HEK293 (cell line): ENCODE results near the gene CR1.

ENCODE experiments used
- CTCF ChIA-PET: fragments of 350-600 bp; formaldehyde crosslinking; extraction: SDS; loops from one replicate; lab custom pipeline; 2021; ENCODE audit warnings: antibody characterized with exemption; lab: Yijun Ruan, JAX
- POLR2A ChIA-PET: fragments of 300-600 bp; formaldehyde crosslinking; extraction: SDS; loops from one replicate; lab custom pipeline; 2020; ENCODE audit warnings: antibody characterized with exemption, inconsistent platforms; lab: Yijun Ruan, JAX
- H3K27ac ChIP-seq: fragments of 200-500 bp; sonication (Bioruptor generic); 2 replicates; pipeline ENCODE4 v1.5.1; 2014; ENCODE audit warnings: low read depth, low read length, control low read depth, inconsistent platforms; ENCODE audit errors: extremely low read depth
- H3K36me3 ChIP-seq, 2 experiments: fragments of 200-500 bp in 1 of 2; sonication (Bioruptor generic) in 1 of 2; 1 replicate in 1 of 2; 2 replicates in 1 of 2; pipeline ENCODE4 v1.5.1; 2014 to 2017; ENCODE audit warnings: inconsistent platforms in 2 of 2, low read length in 2 of 2; ENCODE audit not compliant: control insufficient read depth in 2 of 2, insufficient read depth in 1 of 2
- H3K4me1 ChIP-seq: fragments of 200-500 bp; sonication (Bioruptor generic); 2 replicates; pipeline ENCODE4 v1.5.1; 2014; ENCODE audit warnings: mild to moderate bottlenecking, low read length, inconsistent platforms; ENCODE audit not compliant: control insufficient read depth, insufficient read depth
- H3K4me3 ChIP-seq: 2 replicates; pipeline ENCODE4 v1.5.1; 2011; ENCODE audit warnings: low read depth, mild to moderate bottlenecking, control low read depth, low read length, moderate library complexity
- H3K9me3 ChIP-seq: fragments of 200-500 bp; sonication (Bioruptor generic); 2 replicates; pipeline ENCODE4 v1.5.1; 2014; ENCODE audit warnings: low read depth, low read length, inconsistent platforms; ENCODE audit not compliant: control insufficient read depth, insufficient read depth
- ATF2 ChIP-seq: fragments of 450-650 bp; formaldehyde crosslinking; IDR thresholded peaks from 2 replicates; pipeline ENCODE4 v1.5.1; 2016; ENCODE audit warnings: missing biosample characterization, missing genetic modification characterization, low read depth
- BCL6B ChIP-seq: fragments of 450-650 bp; formaldehyde crosslinking; IDR thresholded peaks from 2 replicates; pipeline ENCODE4 v1.5.1; 2017; ENCODE audit warnings: missing biosample characterization, missing genetic modification characterization
- CTCF ChIP-seq: fragments of 450-650 bp; formaldehyde crosslinking; IDR thresholded peaks from 2 replicates; pipeline ENCODE4 v1.5.1; 2016; ENCODE audit warnings: missing biosample characterization, missing genetic modification characterization
- KLF1 ChIP-seq: fragments of 450-650 bp; formaldehyde crosslinking; IDR thresholded peaks from 2 replicates; pipeline ENCODE4 v1.5.1; 2016; ENCODE audit warnings: missing biosample characterization, missing genetic modification characterization
- MEIS1 ChIP-seq: sonication (generic); formaldehyde crosslinking; IDR thresholded peaks from 2 replicates; pipeline ENCODE4 v1.8.1; 2022; ENCODE audit warnings: missing genetic modification reagents, mild to moderate bottlenecking, borderline replicate concordance
- MYNN ChIP-seq: fragments of 450-650 bp; formaldehyde crosslinking; IDR thresholded peaks from 2 replicates; pipeline ENCODE4 v1.5.1; 2016; ENCODE audit warnings: missing biosample characterization, missing genetic modification characterization, borderline replicate concordance
- ZBTB20 ChIP-seq: fragments of 450-650 bp; formaldehyde crosslinking; IDR thresholded peaks from 2 replicates; pipeline ENCODE4 v1.5.1; 2016; ENCODE audit warnings: missing biosample characterization, missing genetic modification characterization
- ZBTB48 ChIP-seq: fragments of 450-650 bp; formaldehyde crosslinking; IDR thresholded peaks from 2 replicates; pipeline ENCODE4 v1.5.1; 2016; ENCODE audit warnings: missing biosample characterization, missing genetic modification characterization
- ZFP41 ChIP-seq: fragments of 450-650 bp; formaldehyde crosslinking; IDR thresholded peaks from 2 replicates; pipeline ENCODE4 v1.5.1; 2016; ENCODE audit warnings: missing biosample characterization, missing genetic modification characterization, borderline replicate concordance
- ZNF121 ChIP-seq: fragments of 450-650 bp; formaldehyde crosslinking; IDR thresholded peaks from 2 replicates; pipeline ENCODE4 v1.5.1; 2016; ENCODE audit warnings: missing biosample characterization, missing genetic modification characterization
- ZNF2 ChIP-seq: fragments of 450-650 bp; formaldehyde crosslinking; IDR thresholded peaks from 2 replicates; pipeline ENCODE4 v1.5.1; 2016; ENCODE audit warnings: missing biosample characterization, missing genetic modification characterization
- ZNF350 ChIP-seq: fragments of 450-650 bp; formaldehyde crosslinking; IDR thresholded peaks from 2 replicates; pipeline ENCODE4 v1.5.0; 2017; ENCODE audit warnings: missing biosample characterization, mild to moderate bottlenecking, missing genetic modification characterization
- ZNF37A ChIP-seq: fragments of 450-650 bp; IDR thresholded peaks from 2 replicates; pipeline ENCODE4 v1.5.1; 2018; ENCODE audit warnings: missing biosample characterization, missing genetic modification characterization
- ZNF404 ChIP-seq: fragments of 450-650 bp; formaldehyde crosslinking; IDR thresholded peaks from 2 replicates; pipeline ENCODE4 v1.5.1; 2017; ENCODE audit warnings: missing biosample characterization, missing genetic modification characterization
- ZNF514 ChIP-seq: fragments of 450-650 bp; formaldehyde crosslinking; IDR thresholded peaks from 2 replicates; pipeline ENCODE4 v1.5.1; 2016; ENCODE audit warnings: missing biosample characterization, missing genetic modification characterization
- ZNF544 ChIP-seq: fragments of 450-650 bp; formaldehyde crosslinking; IDR thresholded peaks from 2 replicates; pipeline ENCODE4 v1.5.0; 2017; ENCODE audit warnings: missing biosample characterization, missing genetic modification characterization
- ZNF610 ChIP-seq: fragments of 450-650 bp; formaldehyde crosslinking; IDR thresholded peaks from 2 replicates; pipeline ENCODE4 v1.5.1; 2016; ENCODE audit warnings: missing biosample characterization, missing genetic modification characterization, borderline replicate concordance
- ZNF624 ChIP-seq: fragments of 450-650 bp; formaldehyde crosslinking; IDR thresholded peaks from 2 replicates; pipeline ENCODE4 v1.5.1; 2017; ENCODE audit warnings: missing biosample characterization, missing genetic modification characterization
- ZNF747 ChIP-seq: fragments of 450-650 bp; formaldehyde crosslinking; IDR thresholded peaks from 2 replicates; pipeline ENCODE4 v1.5.1; 2016; ENCODE audit warnings: missing biosample characterization, missing genetic modification characterization
- ZNF843 ChIP-seq: fragments of 450-650 bp; formaldehyde crosslinking; IDR thresholded peaks from 2 replicates; pipeline ENCODE4 v1.5.1; 2016; ENCODE audit warnings: missing biosample characterization, missing genetic modification characterization
- TF ChIP-seq, protein P1 (sequence below): fragments of 450-650 bp; formaldehyde crosslinking; IDR thresholded peaks from 2 replicates; pipeline ENCODE4 v1.5.1; 2016; ENCODE audit warnings: missing biosample characterization, missing genetic modification characterization
- TF ChIP-seq, protein P2 (sequence below): fragments of 450-650 bp; formaldehyde crosslinking; IDR thresholded peaks from 2 replicates; pipeline ENCODE4 v1.5.1; 2017; ENCODE audit warnings: missing biosample characterization, missing genetic modification characterization
- TF ChIP-seq, protein P3 (sequence below): fragments of 450-650 bp; IDR thresholded peaks from 2 replicates; pipeline ENCODE4 v1.5.1; 2018; ENCODE audit warnings: missing biosample characterization, missing genetic modification characterization

CR1 gene

GRCh38 chr1:207578796-207579435 is 83.0 kb downstream of the CR1 start:
- no peak for TF ChIP-seq ZBTB48 (tag by site-specific recombination)
- TF ChIP-seq, protein P1, sequence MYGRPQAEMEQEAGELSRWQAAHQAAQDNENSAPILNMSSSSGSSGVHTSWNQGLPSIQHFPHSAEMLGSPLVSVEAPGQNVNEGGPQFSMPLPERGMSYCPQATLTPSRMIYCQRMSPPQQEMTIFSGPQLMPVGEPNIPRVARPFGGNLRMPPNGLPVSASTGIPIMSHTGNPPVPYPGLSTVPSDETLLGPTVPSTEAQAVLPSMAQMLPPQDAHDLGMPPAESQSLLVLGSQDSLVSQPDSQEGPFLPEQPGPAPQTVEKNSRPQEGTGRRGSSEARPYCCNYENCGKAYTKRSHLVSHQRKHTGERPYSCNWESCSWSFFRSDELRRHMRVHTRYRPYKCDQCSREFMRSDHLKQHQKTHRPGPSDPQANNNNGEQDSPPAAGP (tag by site-specific recombination) = no peak
- no peak for TF ChIP-seq BCL6B (tag by site-specific recombination)
- TF ChIP-seq ATF2 (tag by site-specific recombination) = no peak
- TF ChIP-seq ZNF544 (tag by site-specific recombination) = no peak
- no peak for TF ChIP-seq ZFP41 (tag by site-specific recombination)
- no peak for TF ChIP-seq MYNN (tag by site-specific recombination)
- TF ChIP-seq, protein P2, sequence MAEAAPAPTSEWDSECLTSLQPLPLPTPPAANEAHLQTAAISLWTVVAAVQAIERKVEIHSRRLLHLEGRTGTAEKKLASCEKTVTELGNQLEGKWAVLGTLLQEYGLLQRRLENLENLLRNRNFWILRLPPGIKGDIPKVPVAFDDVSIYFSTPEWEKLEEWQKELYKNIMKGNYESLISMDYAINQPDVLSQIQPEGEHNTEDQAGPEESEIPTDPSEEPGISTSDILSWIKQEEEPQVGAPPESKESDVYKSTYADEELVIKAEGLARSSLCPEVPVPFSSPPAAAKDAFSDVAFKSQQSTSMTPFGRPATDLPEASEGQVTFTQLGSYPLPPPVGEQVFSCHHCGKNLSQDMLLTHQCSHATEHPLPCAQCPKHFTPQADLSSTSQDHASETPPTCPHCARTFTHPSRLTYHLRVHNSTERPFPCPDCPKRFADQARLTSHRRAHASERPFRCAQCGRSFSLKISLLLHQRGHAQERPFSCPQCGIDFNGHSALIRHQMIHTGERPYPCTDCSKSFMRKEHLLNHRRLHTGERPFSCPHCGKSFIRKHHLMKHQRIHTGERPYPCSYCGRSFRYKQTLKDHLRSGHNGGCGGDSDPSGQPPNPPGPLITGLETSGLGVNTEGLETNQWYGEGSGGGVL = no peak
- no peaks in the 10 kb centered on the region for H3K9me3 ChIP-seq
- no peak overlapping the region for H3K27ac ChIP-seq
- no peaks in the 10 kb centered on the region for H3K36me3 ChIP-seq
- ChIA-PET CTCF (interaction anchor here (0.6 to 3.5 kb wide), 15 partner anchors 14 to 334 kb away, joined by 3 to 30 read pairs (median 3); no protein-coding TSS in a partner anchor), POLR2A (interaction anchor here (1.1 kb wide), 1 partner anchor 218 kb away, joined by 3 read pairs; no protein-coding TSS in a partner anchor)
- no peaks in the 10 kb centered on the region for H3K4me1 ChIP-seq
- H3K4me3 ChIP-seq = no peak overlapping the region

DNA sequence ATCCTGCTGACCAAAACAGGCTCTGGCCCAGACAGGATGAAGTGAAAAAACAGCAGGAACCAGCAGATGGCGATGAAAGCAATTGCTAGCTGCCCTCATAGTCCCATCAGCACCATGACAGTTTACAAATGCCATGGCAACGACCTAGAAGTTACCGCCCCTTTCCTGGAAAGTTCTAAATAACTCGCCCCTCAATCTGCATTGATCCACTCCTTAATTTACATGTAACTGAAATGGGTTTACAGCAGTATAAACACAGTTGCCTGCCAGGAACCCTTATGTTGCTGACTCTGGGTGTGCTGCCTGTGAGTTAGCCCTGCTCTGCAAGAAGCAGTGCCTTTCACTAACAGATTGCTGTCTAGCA is 83.5 kb downstream of the CR1 start:
- ChIA-PET CTCF (interaction anchor here (0.6 to 3.5 kb wide), 14 partner anchors 13 to 335 kb away, joined by 3 to 30 read pairs (median 4); no protein-coding TSS in a partner anchor), POLR2A (interaction anchor here (1.1 kb wide), 1 partner anchor 218 kb away, joined by 3 read pairs; no protein-coding TSS in a partner anchor)
- Histone ChIP-seq H3K36me3 (no peaks in the 10 kb centered on the region), H3K27ac (no peak overlapping the region), H3K9me3 (no peaks in the 10 kb centered on the region), H3K4me1 (no peaks in the 10 kb centered on the region), H3K4me3 (no peak overlapping the region)
- TF ChIP-seq ZNF2 (tag by site-specific recombination) = no peak
- TF ChIP-seq ZNF350 = no peak
- TF ChIP-seq KLF1 (tag by site-specific recombination) = no peak
- TF ChIP-seq MEIS1 (CRISPR knock-in tag) = no peak
- no peak for TF ChIP-seq ZNF610
- peak; percentile 17; the same call in 1 of the 2 replicates for TF ChIP-seq ZBTB20 (tag by site-specific recombination)
- peak; percentile 61; the same call in 1 of the 2 replicates for TF ChIP-seq CTCF
- TF ChIP-seq, protein P3, sequence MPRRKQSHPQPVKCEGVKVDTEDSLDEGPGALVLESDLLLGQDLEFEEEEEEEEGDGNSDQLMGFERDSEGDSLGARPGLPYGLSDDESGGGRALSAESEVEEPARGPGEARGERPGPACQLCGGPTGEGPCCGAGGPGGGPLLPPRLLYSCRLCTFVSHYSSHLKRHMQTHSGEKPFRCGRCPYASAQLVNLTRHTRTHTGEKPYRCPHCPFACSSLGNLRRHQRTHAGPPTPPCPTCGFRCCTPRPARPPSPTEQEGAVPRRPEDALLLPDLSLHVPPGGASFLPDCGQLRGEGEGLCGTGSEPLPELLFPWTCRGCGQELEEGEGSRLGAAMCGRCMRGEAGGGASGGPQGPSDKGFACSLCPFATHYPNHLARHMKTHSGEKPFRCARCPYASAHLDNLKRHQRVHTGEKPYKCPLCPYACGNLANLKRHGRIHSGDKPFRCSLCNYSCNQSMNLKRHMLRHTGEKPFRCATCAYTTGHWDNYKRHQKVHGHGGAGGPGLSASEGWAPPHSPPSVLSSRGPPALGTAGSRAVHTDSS (tag by site-specific recombination) = no peak
- no peak for TF ChIP-seq ZNF514 (tag by site-specific recombination)
- no peak for TF ChIP-seq ZNF747 (tag by site-specific recombination)
- no peak for TF ChIP-seq ZNF37A (tag by site-specific recombination)
- no peak for TF ChIP-seq ZNF404 (tag by site-specific recombination)
- peak; percentile 94 for TF ChIP-seq BCL6B (tag by site-specific recombination)
- no peak for TF ChIP-seq ZNF624
- no peak for TF ChIP-seq ZNF121 (tag by site-specific recombination)
- TF ChIP-seq ZNF843 = no peak
